ENCODE measurements around the gene RSBN1. TPM values are rescaled to one million over a fixed set of nuclear protein-coding genes. Genes with fewer than 3 reads are reported as not detected.
"Not testable (repeated sequence)": the region's sequence is repeated elsewhere in the genome, so short reads cannot be mapped to it uniquely, and the experiment has no call there.

Gene RSBN1
- total RNA-seq, 2 donors from 2014 or later = 16.1 to 23.5 TPM

- no peak overlapping the region for H3K4me3 ChIP-seq
- no peak for TF ChIP-seq CTCF (IDR thresholded peaks at IDR 0.05)
- no peaks in the 10 kb centered on the region for H3K36me3 ChIP-seq
- H3K27ac ChIP-seq = no peak overlapping the region
- H3K27me3 ChIP-seq (replicated peaks; ENCODE audit: insufficient read depth) = no peaks in the 10 kb centered on the region
- DNase-seq (ENCODE audit: low spot score) (no peak), ATAC-seq (ENCODE audit: insufficient number of reproducible peaks, low FRiP score, low read depth) (no peak)
- H3K4me1 ChIP-seq (ENCODE audit: control insufficient read depth in 1 of 2, low read depth in 2 of 2) = peaks cover 2 to 6% of the 10 kb centered on the region in 2 donors
- no peaks in the 10 kb centered on the region for H3K9me3 ChIP-seq
Measured at GRCh38 chr1:113858418-113858817, 46.1 kb upstream of the RSBN1 start.

GRCh38 chr1:113857776-113858175 lies 45.5 kb upstream of the RSBN1 start:
- Histone ChIP-seq H3K27me3 (replicated peaks; ENCODE audit: insufficient read depth) (no peaks in the 10 kb centered on the region), H3K36me3 (no peaks in the 10 kb centered on the region), H3K9me3 (no peaks in the 10 kb centered on the region), H3K27ac (no peak overlapping the region), H3K4me1 (ENCODE audit: control insufficient read depth in 1 of 2, low read depth in 2 of 2) (peaks cover 2 to 6% of the 10 kb centered on the region in 2 donors), H3K4me3 (no peak overlapping the region)
- TF ChIP-seq CTCF (IDR thresholded peaks at IDR 0.05) = no peak
- DNase-seq (ENCODE audit: low spot score) (no peak), ATAC-seq (ENCODE audit: insufficient number of reproducible peaks, low FRiP score, low read depth) (no peak)

GRCh38 chr1:113856401-113856790 lies 44.1 kb upstream of the RSBN1 start:
- no peak for DNase-seq (ENCODE audit: low spot score)

GRCh38 chr1:113855630-113856400 lies 43.5 kb upstream of the RSBN1 start:
- Histone ChIP-seq H3K36me3 (no peaks in the 10 kb centered on the region), H3K4me3 (no peak overlapping the region), H3K27ac (no peak overlapping the region), H3K4me1 (ENCODE audit: control insufficient read depth in 1 of 2, low read depth in 2 of 2) (peaks cover under 1 to 2% of the 10 kb centered on the region in 2 donors), H3K27me3 (replicated peaks; ENCODE audit: insufficient read depth) (no peaks in the 10 kb centered on the region), H3K9me3 (no peaks in the 10 kb centered on the region)
- no peak for ATAC-seq (ENCODE audit: insufficient number of reproducible peaks, low FRiP score, low read depth)
- no peak for TF ChIP-seq CTCF (IDR thresholded peaks at IDR 0.05)
- DNase-seq (ENCODE audit: low spot score) = no peak

More at GRCh38 chr1:113856401-113856790, 44.1 kb upstream of the RSBN1 start:
- Histone ChIP-seq H3K36me3 (no peaks in the 10 kb centered on the region), H3K27me3 (replicated peaks; ENCODE audit: insufficient read depth) (no peaks in the 10 kb centered on the region), H3K9me3 (no peaks in the 10 kb centered on the region), H3K4me1 (ENCODE audit: control insufficient read depth in 1 of 2, low read depth in 2 of 2) (peaks cover 2 to 6% of the 10 kb centered on the region in 2 donors), H3K27ac (no peak overlapping the region), H3K4me3 (no peak overlapping the region)
- TF ChIP-seq CTCF (IDR thresholded peaks at IDR 0.05) = no peak
- no peak for ATAC-seq (ENCODE audit: insufficient number of reproducible peaks, low FRiP score, low read depth)

- H3K27me3 ChIP-seq (replicated peaks; ENCODE audit: insufficient read depth) = no peaks in the 10 kb centered on the region
- no peaks in the 10 kb centered on the region for H3K9me3 ChIP-seq
- H3K36me3 ChIP-seq = no peaks in the 10 kb centered on the region
- H3K4me1 ChIP-seq (ENCODE audit: control insufficient read depth in 1 of 2, low read depth in 2 of 2) = no peaks in the 10 kb centered on the region
- H3K4me3 ChIP-seq = no peak overlapping the region
- no peak for TF ChIP-seq CTCF (IDR thresholded peaks at IDR 0.05)
- ATAC-seq (ENCODE audit: insufficient number of reproducible peaks, low FRiP score, low read depth) (no peak), DNase-seq (ENCODE audit: low spot score) (no peak)
- H3K27ac ChIP-seq = no peak overlapping the region
Measured at GRCh38 chr1:113854234-113854633, 42.0 kb upstream of the RSBN1 start.

- H3K4me1 ChIP-seq (ENCODE audit: control insufficient read depth in 1 of 2, low read depth in 2 of 2); H3K36me3 ChIP-seq: not testable (repeated sequence)
Measured at GRCh38 chr1:113852694-113853093, 40.4 kb upstream of the RSBN1 start.

More at GRCh38 chr1:113852694-113853093, 40.4 kb upstream of the RSBN1 start:
- not testable (repeated sequence) for H3K9me3 ChIP-seq; DNase-seq (ENCODE audit: low spot score); H3K4me3 ChIP-seq; H3K27me3 ChIP-seq (replicated peaks; ENCODE audit: insufficient read depth); H3K27ac ChIP-seq; ATAC-seq (ENCODE audit: insufficient number of reproducible peaks, low FRiP score, low read depth)

Measured in thoracic aorta (tissue), 2 donors.